PC-3 (cell line): ENCODE results near the gene SERINC2. TPM values are rescaled to one million over a fixed set of nuclear protein-coding genes. Genes with fewer than 3 reads are reported as not detected.

ENCODE experiments used
- ATAC-seq: fragments of 200-7000 bp; cut with Tn5 transposase; 2 replicates; pipeline ENCODE4 v1.9.1; 2020; ENCODE audit warnings: mild to moderate bottlenecking, moderate library complexity
- BruUV-seq: library from RNA; stranded (reverse); fragments of 400-500 nt; replicated peaks from 2 replicates; lab custom pipeline; 2021; lab: Mats Ljungman, UMichigan
- CTCF ChIA-PET: fragments of 300-600 bp; sonication (Branson Sonifier 250); formaldehyde crosslinking; loops from one replicate; lab custom pipeline; 2022; ENCODE audit warnings: antibody characterized with exemption; lab: Charles Lee
- POLR2A ChIA-PET: fragments of 300-600 bp; sonication (Branson Sonifier 250); formaldehyde crosslinking; loops from one replicate; lab custom pipeline; 2022; ENCODE audit warnings: antibody characterized with exemption; ENCODE audit not compliant: unreplicated experiment; lab: Charles Lee
- DNase-seq: peaks from one replicate; pipeline ENCODE4 v3.0.0-alpha.2; 2015
- H2AFZ ChIP-seq: fragments of 300-600 bp; sonication (generic); 2 replicates; pipeline ENCODE4 v1.6.0; 2016; ENCODE audit warnings: antibody characterized with exemption, low read length
- H3F3A ChIP-seq: fragments of 300-600 bp; sonication (generic); one replicate; pipeline ENCODE4 v1.6.0; 2017; ENCODE audit warnings: antibody characterized with exemption, low read length, control low read depth, mild to moderate bottlenecking; ENCODE audit not compliant: unreplicated experiment
- H3K27ac ChIP-seq: fragments of 300-600 bp; sonication (generic); 2 replicates; pipeline ENCODE4 v1.5.1; 2016; ENCODE audit warnings: mild to moderate bottlenecking, low read length
- H3K27me3 ChIP-seq: fragments of 300-600 bp; sonication (generic); 2 replicates; pipeline ENCODE4 v1.6.1; 2016; ENCODE audit warnings: low read length, mixed read lengths
- H3K36me3 ChIP-seq: fragments of 300-600 bp; sonication (generic); 2 replicates; pipeline ENCODE4 v1.6.1; 2016; ENCODE audit warnings: low read depth, mixed run types, low read length, mixed read lengths
- H3K4me1 ChIP-seq: fragments of 300-600 bp; sonication (generic); 2 replicates; pipeline ENCODE4 v1.5.1; 2016; ENCODE audit warnings: low read length; ENCODE audit not compliant: insufficient read depth
- H3K4me2 ChIP-seq: fragments of 300-600 bp; sonication (generic); 2 replicates; pipeline ENCODE4 v1.6.0; 2016; ENCODE audit warnings: low read length
- H3K4me3 ChIP-seq: fragments of 300-600 bp; sonication (generic); 2 replicates; pipeline ENCODE4 v1.5.1; 2016; ENCODE audit warnings: mild to moderate bottlenecking, low read length, mixed read lengths
- H3K79me2 ChIP-seq: fragments of 300-600 bp; sonication (generic); 2 replicates; pipeline ENCODE4 v1.6.1; 2017; ENCODE audit warnings: low read length, mixed read lengths
- H3K9ac ChIP-seq: fragments of 300-600 bp; sonication (generic); 2 replicates; pipeline ENCODE4 v1.6.0; 2016; ENCODE audit warnings: mild to moderate bottlenecking, low read length
- H3K9me2 ChIP-seq: fragments of 300-600 bp; sonication (generic); replicated peaks from 2 replicates; pipeline ENCODE4 v1.6.1; 2016; ENCODE audit warnings: mixed run types, low read length, mixed read lengths
- H3K9me3 ChIP-seq: fragments of 300-600 bp; sonication (generic); 2 replicates; pipeline ENCODE4 v1.6.1; 2016; ENCODE audit warnings: low read length, mixed read lengths
- H4K20me1 ChIP-seq: fragments of 300-600 bp; sonication (generic); 2 replicates; pipeline ENCODE4 v1.6.1; 2016; ENCODE audit warnings: low read length, mixed read lengths
- CTCF ChIP-seq: fragments of 300-600 bp; sonication (generic); conservative IDR thresholded peaks from 2 replicates; pipeline ENCODE4 v1.5.1; 2017; ENCODE audit warnings: antibody characterized with exemption, low read depth, mild to moderate bottlenecking, low read length
- EZH2 ChIP-seq: fragments of 300-600 bp; sonication (generic); IDR thresholded peaks from one replicate; pipeline ENCODE4 v1.6.1; 2017; ENCODE audit warnings: antibody characterized with exemption, mild to moderate bottlenecking, low read length; ENCODE audit not compliant: unreplicated experiment
- EZH2phosphoT487 ChIP-seq: fragments of 300-600 bp; sonication (generic); IDR thresholded peaks from 2 replicates; pipeline ENCODE4 v1.6.1; 2018; ENCODE audit warnings: mild to moderate bottlenecking, antibody characterized with exemption, low read length, borderline replicate concordance
- intact Hi-C: fragments of 100-400 bp; cut with micrococcal nuclease; formaldehyde crosslinking; loops from 2 replicates; pipeline ENCODE4 v1.9.0; 2023
- total RNA-seq: library from RNA; depleted of rRNA; stranded (reverse); fragments of >200 nt; gene quantifications from 2 replicates; pipeline ENCODE4 v1.2.3, GENCODE V29; 2014

SERINC2 gene
- total RNA-seq, 1 experiment from 2014 or later: 51.5 TPM

- BruUV-seq: no TSS peak
- no peaks in the 10 kb centered on the region for H3K9me2 ChIP-seq
- ATAC-seq (no peak), DNase-seq (no peak)
- peaks cover 4% of the 10 kb centered on the region; the same call in 1 of the 2 replicates for H3K4me1 ChIP-seq
- no peaks in the 10 kb centered on the region for H3K79me2 ChIP-seq
- H3F3A ChIP-seq: no peaks in the 10 kb centered on the region
- ChIA-PET POLR2A (no interaction called here), CTCF (no interaction called here)
- no peak overlapping the region for H3K27ac ChIP-seq
- H3K36me3 ChIP-seq: no peaks in the 10 kb centered on the region
- H3K4me2 ChIP-seq: no peak overlapping the region
- no peaks in the 10 kb centered on the region for H4K20me1 ChIP-seq
- no peak overlapping the region for H2AFZ ChIP-seq
- intact Hi-C loops: no loop called here
- no peaks in the 10 kb centered on the region for H3K27me3 ChIP-seq
- H3K9ac ChIP-seq: no peak overlapping the region
- TF ChIP-seq EZH2phosphoT487 (no peak), CTCF (no peak), EZH2 (no peak)
- no peak overlapping the region for H3K4me3 ChIP-seq
- no peaks in the 10 kb centered on the region for H3K9me3 ChIP-seq
Observed at GRCh38 chr1:31398246-31398645, 14.8 kb upstream of the SERINC2 start.

- no peak for TF ChIP-seq EZH2phosphoT487
- TF ChIP-seq EZH2: no peak
- Histone ChIP-seq H2AFZ (no peak overlapping the region), H4K20me1 (no peaks in the 10 kb centered on the region), H3F3A (no peaks in the 10 kb centered on the region), H3K79me2 (no peaks in the 10 kb centered on the region), H3K36me3 (no peaks in the 10 kb centered on the region), H3K9me2 (no peaks in the 10 kb centered on the region), H3K27ac (no peak overlapping the region), H3K9me3 (no peaks in the 10 kb centered on the region), H3K9ac (no peak overlapping the region), H3K27me3 (no peaks in the 10 kb centered on the region), H3K4me1 (no peaks in the 10 kb centered on the region), H3K4me2 (no peak overlapping the region), H3K4me3 (no peak overlapping the region)
- intact Hi-C loops: no loop called here
- ATAC-seq (no peak), DNase-seq (no peak)
- BruUV-seq: no TSS peak
- CTCF ChIA-PET: no interaction called here
- POLR2A ChIA-PET: no interaction called here
Observed at GRCh38 chr1:31399976-31400375, 13.0 kb upstream of the SERINC2 start.

GRCh38 chr1:31400393-31400792, 12.6 kb upstream of the SERINC2 start:
- Histone ChIP-seq H3K27me3 (no peaks in the 10 kb centered on the region), H3K36me3 (no peaks in the 10 kb centered on the region), H3K79me2 (no peaks in the 10 kb centered on the region), H3K9me2 (no peaks in the 10 kb centered on the region), H3K4me2 (no peak overlapping the region), H2AFZ (no peak overlapping the region), H3K9ac (no peak overlapping the region), H3K9me3 (no peaks in the 10 kb centered on the region), H3F3A (no peaks in the 10 kb centered on the region), H3K4me3 (no peak overlapping the region), H4K20me1 (no peaks in the 10 kb centered on the region), H3K27ac (no peak overlapping the region), H3K4me1 (no peaks in the 10 kb centered on the region)
- ChIA-PET POLR2A (no interaction called here), CTCF (no interaction called here)
- DNase-seq: no peak
- ATAC-seq: no peak
- BruUV-seq: no TSS peak
- no peak for TF ChIP-seq EZH2
- no peak for TF ChIP-seq CTCF
- TF ChIP-seq EZH2phosphoT487: no peak
- intact Hi-C loops: no loop called here
